Right lobe of liver (tissue), 6 donors: ENCODE results near the gene ZNF367. TPM values are rescaled to one million over a fixed set of nuclear protein-coding genes. Genes with fewer than 3 reads are reported as not detected.

Experiments
- ATAC-seq, 4 donors: fragments of 200-7000 bp; cut with Tn5 transposase; one replicate each; pipeline ENCODE4 v1.9.1; 2020; ENCODE audit warnings: mild to moderate bottlenecking in 4 of 4, moderate library complexity in 4 of 4
- DNase-seq, 3 donors: peaks; one replicate each; pipeline ENCODE4 v3.0.0-alpha.2; 2020
- H3K27ac ChIP-seq, 3 donors: fragments of 200-600 bp; one replicate each; pipeline ENCODE4 v1.8.0; 2022
- H3K27me3 ChIP-seq, 2 donors: fragments of 200-600 bp; one replicate each; pipeline ENCODE4 v1.8.0; 2022
- H3K36me3 ChIP-seq, 4 donors: fragments of 200-600 bp; sonication (generic) in 1 of 4; one replicate each; pipeline versions ENCODE4 v1.5.1 to v1.8.0; 2017 to 2022; ENCODE audit warnings: control low read depth in 1 of 4
- H3K4me1 ChIP-seq, 4 donors: fragments of 200-600 bp; sonication (generic) in 1 of 4; one replicate each; pipeline versions ENCODE4 v1.5.1 to v1.8.0; 2017 to 2022; ENCODE audit warnings: control low read depth in 1 of 4
- H3K4me3 ChIP-seq, 3 donors: fragments of 200-600 bp; one replicate each; pipeline ENCODE4 v1.8.0; 2022
- H3K9me3 ChIP-seq, 4 donors: fragments of 200-600 bp; sonication (generic) in 1 of 4; one replicate each; pipeline versions ENCODE4 v1.5.1 to v1.8.0; 2017 to 2022; ENCODE audit warnings: control low read depth in 1 of 4
- CTCF ChIP-seq, 4 donors: fragments of 200-600 bp in 3 of 4; fragments of 450-650 bp in 1 of 4; IDR thresholded peaks; one replicate each; pipeline versions ENCODE4 v1.5.1 to v1.8.0; 2016 to 2022; ENCODE audit warnings: antibody characterized with exemption in 4 of 4, mild to moderate bottlenecking in 2 of 4
- POLR2A ChIP-seq: fragments of 450-650 bp; IDR thresholded peaks from one replicate; pipeline ENCODE4 v1.6.1; 2017; ENCODE audit warnings: antibody characterized with exemption, mild to moderate bottlenecking
- WGBS: methylation state at CpG from one replicate; pipeline ENCODE4 v1.1.6; 2018; ENCODE audit warnings: low coverage, low lambda C conversion rate; ENCODE audit not compliant: insufficient coverage; ENCODE audit errors: missing lambda C conversion rate; 5-methylcytosine and 5-hydroxymethylcytosine counted together
- intact Hi-C, 2 donors: fragments of 100-400 bp; cut with DNase I; formaldehyde crosslinking; loops; one replicate each; pipeline versions ENCODE4 v1.11.2 to v1.14.1; 2022
- total RNA-seq, 6 experiments: library from RNA; depleted of rRNA in 2 of 6; stranded (reverse); fragments of >200 nt in 2 of 6; fragmentation: NEBNext Ultra II Directional in 3 of 6; extraction: Animal tissue kit (Norgen Biotek cat#: 25700) in 3 of 6; gene quantifications; one replicate each; pipeline versions ENCODE4 v1.1.0 to v1.2.4, GENCODE V29; 2016 to 2023
- donor health status: DM: no; HTN: yes; CAD: no.
- donor health status: DM: no; HTN: no; CAD: no.
- donor health status: DM: no; HTN: no; CAD: no.
- donor health status: DM: no; HTN: yes; CAD: no.
- donor health status: DM: no; HTN: yes; CAD: no.

The ZNF367 gene
- total RNA-seq, 6 experiments from 2014 or later = 0.73 to 9.2 (median 2.6) TPM

GRCh38 chr9:96412174-96412913 is 5.8 kb downstream of the ZNF367 start:
- ATAC-seq = no peak
- H3K27me3 ChIP-seq = no peaks in the 10 kb centered on the region
- DNase-seq = no peak
- peaks cover 0 to 8% (median 3%) of the 10 kb centered on the region in 4 donors for H3K4me1 ChIP-seq
- 84% methylated on average over 3 of the region's 8 CpGs for WGBS
- no peaks in the 10 kb centered on the region for H3K36me3 ChIP-seq
- H3K9me3 ChIP-seq = no peaks in the 10 kb centered on the region
- no peak overlapping the region for H3K27ac ChIP-seq
- intact Hi-C loops = loop anchor here in 1 of 2 donors (10.0 kb wide), 1 partner anchor 88 kb away; no protein-coding TSS in a partner anchor
- H3K4me3 ChIP-seq = no peak overlapping the region
- no peak for TF ChIP-seq CTCF (IDR thresholded peaks at IDR 0.05)
- no peak for TF ChIP-seq POLR2A

GRCh38 chr9:96411129-96411838 is 6.9 kb downstream of the ZNF367 start:
- intact Hi-C loops = loop anchor here in 1 of 2 donors (10.0 kb wide), 1 partner anchor 86 kb away; no protein-coding TSS in a partner anchor
- DNase-seq (no peak), ATAC-seq (no peak)
- H3K4me1 ChIP-seq = peaks cover 0 to 2% (median 0%) of the 10 kb centered on the region in 4 donors
- no peaks in the 10 kb centered on the region for H3K36me3 ChIP-seq
- TF ChIP-seq POLR2A (no peak), CTCF (IDR thresholded peaks at IDR 0.05) (no peak)
- H3K27ac ChIP-seq = no peak overlapping the region
- H3K4me3 ChIP-seq = no peak overlapping the region
- no peaks in the 10 kb centered on the region for H3K9me3 ChIP-seq
- no peaks in the 10 kb centered on the region for H3K27me3 ChIP-seq
- 75% methylated on average over 5 of the region's 5 CpGs for WGBS

- DNase-seq (no peak), ATAC-seq (peak; percentile 60 to 94 (median 78))
- Histone ChIP-seq H3K27ac (peak overlapping the region in 1 of 3 donors; percentile 4), H3K27me3 (no peaks in the 10 kb centered on the region), H3K4me1 (peaks cover 0 to 6% (median 0%) of the 10 kb centered on the region in 4 donors), H3K4me3 (no peak overlapping the region), H3K36me3 (no peaks in the 10 kb centered on the region), H3K9me3 (no peaks in the 10 kb centered on the region)
- intact Hi-C loops = no loop called here
- WGBS = 58% methylated on average over 6 of the region's 9 CpGs
- TF ChIP-seq CTCF (IDR thresholded peaks at IDR 0.05) (no peak), POLR2A (no peak)
These were observed 9.5 kb downstream of the ZNF367 start for GRCh38 chr9:96408409-96409280.

- peaks cover 0 to 8% (median 0%) of the 10 kb centered on the region in 4 donors for H3K4me1 ChIP-seq
- H3K27ac ChIP-seq = no peak overlapping the region
- TF ChIP-seq CTCF (IDR thresholded peaks at IDR 0.05) (no peak), POLR2A (no peak)
- no peak for DNase-seq
- no peaks in the 10 kb centered on the region for H3K27me3 ChIP-seq
- intact Hi-C loops = no loop called here
- H3K36me3 ChIP-seq = no peaks in the 10 kb centered on the region
- H3K9me3 ChIP-seq = no peaks in the 10 kb centered on the region
- no peak overlapping the region for H3K4me3 ChIP-seq
- ATAC-seq = no peak
These were observed 17.8 kb downstream of the ZNF367 start for GRCh38 chr9:96400132-96400910.
